Fibroblast of gingiva (primary cell): ENCODE measurements around the gene PYGL.
"Not testable (repeated sequence)": the region's sequence is repeated elsewhere in the genome, so short reads cannot be mapped to it uniquely, and the experiment has no call there.

ENCODE experiments used
- DNase-seq: peaks from one replicate; pipeline ENCODE4 v3.0.0-alpha.2; 2011; ENCODE audit warnings: low read depth

Gene PYGL

DNA sequence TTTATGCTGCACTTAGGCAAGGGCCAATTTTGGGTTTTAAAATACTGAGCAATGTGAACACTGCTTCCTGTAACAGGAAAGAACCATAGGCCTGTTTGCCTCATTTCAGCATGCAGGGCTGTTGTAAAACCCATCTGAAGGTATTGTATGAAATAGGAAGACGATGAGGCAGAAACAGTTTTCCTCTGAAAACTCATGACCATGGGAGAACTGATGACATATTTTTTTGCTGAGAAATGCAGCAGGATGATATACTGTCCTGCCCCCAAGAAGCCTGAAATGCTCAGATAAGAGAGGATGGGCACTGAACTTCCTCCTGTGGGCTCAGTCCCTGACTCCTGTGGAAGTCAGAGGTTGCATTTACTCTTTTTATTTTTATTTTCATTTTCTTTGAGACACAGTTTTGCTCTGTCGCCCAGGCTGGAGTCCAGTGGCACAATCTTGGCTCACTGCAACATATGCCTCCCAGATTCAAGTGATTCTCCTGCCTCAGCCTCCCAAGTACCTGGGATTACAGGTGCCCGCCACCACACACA, 17.4 kb downstream of the PYGL start:
- no peak for DNase-seq

DNA sequence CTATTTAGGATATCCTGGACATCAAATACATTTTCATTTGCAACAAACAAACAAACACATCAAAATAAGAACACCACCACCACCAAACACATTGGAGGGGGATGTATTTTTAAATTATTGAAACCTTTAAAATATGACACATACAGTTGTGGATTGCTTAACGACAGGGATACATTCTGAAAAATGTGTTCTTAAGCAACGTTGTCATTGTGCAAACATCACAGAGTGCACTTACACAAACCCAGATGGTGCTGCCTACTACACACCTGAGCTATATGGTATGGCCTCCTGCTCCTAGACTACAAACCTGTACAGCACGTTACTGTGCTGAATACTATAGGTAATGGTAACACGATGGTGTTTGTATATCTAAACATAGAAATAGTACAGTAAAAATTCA, 19.4 kb downstream of the PYGL start:
- DNase-seq: peak; percentile 14

DNA sequence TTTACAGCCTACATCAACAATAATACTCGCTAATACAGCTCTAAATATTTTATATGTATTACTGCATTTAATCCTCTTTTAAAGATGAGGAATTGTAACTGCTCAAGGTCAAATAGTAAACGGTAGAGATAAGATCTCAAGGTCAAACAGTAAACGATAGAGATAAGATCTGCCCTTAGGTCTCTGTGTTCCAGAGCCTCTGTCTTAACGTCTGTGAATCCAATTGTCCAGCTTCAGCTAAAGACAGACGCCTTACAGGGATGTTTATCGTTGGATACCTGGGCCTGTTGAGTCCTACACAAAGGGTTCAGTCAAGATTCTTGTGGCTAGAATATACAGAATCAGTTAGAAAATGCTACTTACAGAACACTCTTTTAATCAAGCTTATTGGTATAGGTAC, 20.0 kb downstream of the PYGL start:
- no peak for DNase-seq

DNA sequence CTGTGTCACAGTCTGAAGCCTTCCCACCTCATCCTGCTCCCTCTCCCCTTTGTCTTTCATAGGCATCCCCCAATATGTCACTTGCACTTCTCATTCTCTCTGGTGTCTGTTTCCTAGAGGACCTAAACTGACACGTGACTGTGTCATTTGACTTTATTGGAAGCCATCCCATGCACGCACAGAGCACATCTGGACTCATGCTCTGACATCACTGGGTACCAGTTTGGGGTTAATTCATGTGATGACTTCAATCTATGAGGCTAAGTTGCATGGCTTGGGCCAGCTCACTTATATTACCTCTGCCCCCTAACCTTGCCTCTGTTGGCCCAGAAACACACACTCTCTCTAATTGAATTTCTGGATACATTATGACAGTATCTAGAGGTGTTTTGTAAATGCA, 21.5 kb downstream of the PYGL start:
- no peak for DNase-seq

DNA sequence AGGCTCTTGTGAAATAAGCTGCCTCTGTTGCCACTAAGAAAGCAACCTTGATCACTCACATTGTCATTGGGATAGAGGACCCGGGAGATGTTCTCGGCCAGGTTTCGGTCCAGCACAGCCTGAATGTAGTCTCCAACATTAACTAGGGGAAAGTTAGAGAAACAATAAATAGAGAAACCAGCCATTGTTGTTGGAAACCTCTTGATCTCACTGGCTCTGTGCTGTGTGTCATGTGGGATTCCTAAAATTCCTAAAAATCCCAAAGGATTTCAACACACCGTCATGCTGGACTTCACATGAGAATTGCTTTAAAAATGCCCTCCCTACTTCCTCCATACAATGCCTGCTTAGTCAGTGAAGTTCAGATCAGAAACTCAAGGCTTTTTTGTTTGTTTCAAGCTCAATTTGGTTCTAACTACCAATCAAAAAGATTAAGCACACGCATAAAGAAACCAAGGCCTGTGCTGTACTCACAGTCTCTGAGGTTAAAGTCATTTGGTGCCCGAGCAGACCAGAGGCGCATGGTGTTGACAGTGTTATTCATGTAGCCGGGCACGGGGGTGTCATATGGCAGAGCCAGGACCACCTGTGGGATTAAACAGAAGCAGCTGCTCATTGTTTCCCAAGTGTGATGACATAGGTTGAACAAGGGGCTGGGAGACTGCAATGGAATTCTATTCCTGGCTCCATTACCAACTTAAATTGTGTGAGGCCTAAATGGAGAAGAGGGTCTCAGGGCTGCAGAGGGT, 23.6 kb downstream of the PYGL start:
- peak; percentile 87 for DNase-seq

DNA sequence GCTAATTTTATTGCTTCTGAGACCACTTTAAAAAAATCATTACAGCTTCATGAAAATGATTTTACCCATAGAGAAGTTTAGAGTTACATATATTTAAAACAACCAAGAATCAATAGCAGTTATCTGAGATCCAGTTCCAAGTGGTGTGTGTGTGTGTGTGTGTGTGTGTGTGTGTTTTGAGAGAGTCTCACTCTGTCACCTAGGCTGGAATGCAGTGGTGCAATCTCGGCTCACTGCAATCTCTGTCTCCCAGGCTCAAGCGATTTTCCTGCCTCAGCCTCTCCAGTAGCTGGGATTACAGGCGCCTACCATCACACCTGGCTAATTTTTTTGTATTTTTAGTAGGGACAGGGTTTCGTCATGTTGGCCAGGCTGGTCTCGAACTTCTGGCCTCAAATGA, 24.8 kb downstream of the PYGL start:
- peak; percentile 30 for DNase-seq

DNA sequence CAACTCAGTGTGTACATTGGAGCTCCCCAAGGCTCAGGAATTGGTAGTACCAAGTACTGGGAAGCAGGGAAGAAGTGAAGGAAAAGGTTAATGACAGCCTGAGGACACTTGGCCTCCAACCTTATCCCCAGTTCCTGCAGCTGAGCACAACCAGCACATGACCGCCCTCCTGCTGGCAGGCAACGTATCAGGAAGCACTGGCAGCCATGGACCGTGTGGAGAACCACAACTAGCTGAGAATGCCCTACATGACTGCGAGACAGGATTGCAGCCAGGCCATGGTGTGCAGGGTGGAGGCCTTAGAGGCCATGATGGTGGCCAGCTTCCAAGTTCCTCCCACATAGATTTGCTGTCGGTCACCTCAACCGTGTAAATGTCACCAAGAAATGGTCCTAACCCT, 26.8 kb downstream of the PYGL start:
- DNase-seq: no peak

DNA sequence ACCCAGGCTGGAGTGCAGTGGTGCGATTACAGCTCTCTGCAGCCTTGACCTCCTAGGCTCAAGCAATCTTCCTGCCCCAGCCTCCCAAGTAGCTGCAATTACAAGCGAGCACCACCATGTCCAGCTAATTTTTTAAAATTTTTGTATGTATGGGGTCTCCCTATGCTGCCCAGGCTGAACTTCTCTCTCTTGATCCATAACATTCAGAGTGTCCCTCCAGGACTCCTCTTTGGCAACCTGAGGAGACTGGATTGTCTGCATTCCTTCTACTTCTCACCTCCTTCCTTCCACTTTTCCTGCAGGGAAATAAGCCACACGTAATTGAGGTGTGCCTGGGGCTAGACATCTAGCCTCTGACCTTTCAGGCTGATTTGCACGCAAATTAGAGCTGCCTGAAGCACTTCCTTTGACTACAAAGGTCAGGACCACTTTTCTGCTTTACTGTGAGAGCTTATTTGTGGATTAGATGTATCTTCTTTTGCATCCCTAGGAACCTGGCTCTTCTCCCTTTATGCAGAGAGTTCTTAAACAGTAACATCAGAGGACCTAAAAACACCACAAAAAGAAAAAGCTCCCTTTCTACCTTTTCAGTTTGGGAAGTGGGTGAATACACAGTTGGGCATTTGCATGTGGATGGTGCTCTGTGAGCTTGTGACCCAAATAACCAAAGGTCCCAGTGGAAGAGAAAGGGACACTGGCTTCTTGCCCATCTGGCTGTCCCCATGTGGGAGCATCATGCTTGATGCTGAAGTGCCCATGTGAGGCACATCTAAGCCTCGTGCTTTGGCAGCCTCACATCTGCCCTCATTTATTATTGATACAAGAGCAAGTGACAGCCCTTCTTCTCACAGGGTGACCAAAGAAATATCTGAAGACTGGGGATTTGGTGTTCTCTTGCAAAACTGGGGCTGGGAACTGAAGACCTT, 33.5 kb downstream of the PYGL start:
- no peak for DNase-seq

DNA sequence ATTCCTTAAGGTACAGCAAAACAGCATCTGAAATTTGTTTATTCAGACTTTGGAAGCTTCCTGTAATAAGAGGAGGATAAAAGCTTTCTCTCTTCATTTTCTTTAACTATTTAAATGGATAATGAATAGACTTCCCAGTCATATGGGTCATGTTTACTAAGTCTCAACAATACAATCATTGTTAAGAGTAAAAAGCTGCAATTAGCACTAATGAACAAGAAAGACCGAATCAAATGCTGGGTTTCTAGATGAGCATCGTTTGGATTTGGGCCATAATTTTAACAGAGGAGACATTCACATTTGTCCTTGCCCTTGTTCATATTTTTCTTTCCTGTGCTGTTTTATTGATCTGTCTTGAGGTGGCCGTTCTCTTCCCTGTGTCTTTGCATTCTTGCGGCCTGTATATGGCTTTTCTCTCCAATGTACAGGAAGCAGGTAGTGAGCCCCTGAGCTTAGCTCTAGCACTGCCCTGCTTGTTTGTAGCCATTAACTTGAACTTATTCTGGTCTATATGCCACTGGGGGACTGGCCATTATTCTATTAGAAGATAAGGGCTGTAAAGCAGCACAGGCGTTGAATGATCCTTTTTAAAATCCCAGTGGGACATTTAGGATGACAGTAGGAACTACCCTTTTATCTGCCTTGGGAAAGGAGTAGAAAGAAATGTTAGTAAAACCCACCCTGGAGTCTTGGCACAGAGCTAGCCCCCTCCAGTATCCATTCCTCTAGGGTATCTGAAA, 37.8 kb downstream of the PYGL start:
- DNase-seq: no peak

DNA sequence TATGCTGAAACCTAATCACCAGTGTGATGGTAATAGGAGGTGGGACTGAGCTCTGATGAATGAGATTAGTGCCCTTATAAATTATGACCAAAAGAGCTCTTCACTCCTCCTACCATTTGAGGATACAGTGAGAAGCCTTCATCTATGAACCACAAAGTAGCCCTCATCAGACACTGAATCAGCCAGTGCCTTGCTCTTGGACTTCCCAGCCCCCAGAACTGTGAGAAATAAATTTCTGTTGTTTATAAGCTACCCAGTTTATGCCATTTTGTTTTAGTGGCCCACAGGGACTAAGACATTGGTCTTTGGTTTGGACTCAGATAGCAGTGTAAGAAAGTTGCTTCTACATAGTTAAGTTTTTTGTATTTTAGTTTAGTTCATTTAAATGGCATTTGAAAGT, 39.6 kb downstream of the PYGL start:
- no peak for DNase-seq

DNA sequence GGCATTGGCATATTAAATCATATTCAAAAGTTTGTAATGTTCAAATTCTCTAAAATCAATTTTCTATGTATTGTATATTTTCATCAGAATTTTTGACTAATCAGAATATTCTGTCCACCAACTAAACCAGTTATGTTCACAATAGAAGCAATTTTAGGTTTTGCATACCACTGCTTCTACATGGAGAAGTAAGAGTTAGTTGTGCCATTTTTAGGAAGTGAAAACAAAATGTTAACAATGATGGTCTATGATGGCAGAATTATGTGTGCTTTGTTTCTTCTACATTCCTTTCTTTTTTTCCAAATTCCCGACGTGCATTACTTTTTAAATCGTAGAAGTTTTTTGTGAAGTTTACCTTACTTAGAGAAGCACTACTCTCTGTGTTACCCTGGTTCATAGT, 42.9 kb downstream of the PYGL start:
- no peak for DNase-seq

DNA sequence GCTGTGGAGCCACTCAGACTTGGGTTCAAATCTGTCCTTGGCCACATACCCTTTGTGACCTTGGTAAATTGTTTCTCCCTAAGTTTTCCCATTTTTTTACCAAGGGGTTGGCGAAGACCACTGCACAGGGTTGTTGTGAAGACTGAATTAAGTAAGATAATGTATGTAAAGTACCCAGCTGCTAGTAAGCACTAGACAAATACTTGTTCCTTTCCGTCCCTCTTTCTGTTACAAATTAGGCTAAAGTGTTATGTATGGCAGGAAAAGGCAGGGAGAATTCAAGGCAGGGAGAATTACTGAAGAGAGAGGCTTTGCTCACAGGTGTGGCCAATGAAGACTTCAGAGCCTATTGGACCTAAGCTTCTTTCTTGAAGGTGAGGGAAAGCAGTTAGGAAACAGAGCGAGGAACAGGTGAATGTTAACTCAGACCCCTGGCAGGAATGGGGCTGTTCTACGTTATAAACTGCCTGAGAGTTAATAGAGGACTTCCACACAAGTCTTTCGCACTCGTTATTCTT, 46.6 kb downstream of the PYGL start:
- no peak for DNase-seq

DNA sequence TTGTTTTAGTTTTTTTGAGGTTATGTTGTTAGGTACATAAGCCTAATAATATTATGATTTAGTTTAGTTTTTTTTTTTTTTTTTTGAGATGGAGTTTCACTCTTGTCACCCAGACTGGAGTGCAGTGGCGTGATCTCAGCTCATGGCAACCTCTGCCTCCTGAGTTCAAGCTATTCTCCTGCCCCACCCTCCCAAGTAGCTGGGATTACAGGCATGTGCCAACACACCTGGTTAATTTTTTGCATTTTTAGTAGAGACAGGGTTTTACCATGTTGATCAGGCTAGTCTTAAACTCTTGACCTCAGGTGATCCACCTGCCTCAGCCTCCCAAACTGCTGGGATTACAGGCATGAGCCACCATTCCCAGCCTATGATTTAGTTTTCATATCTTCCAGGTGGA, 47.3 kb downstream of the PYGL start:
- DNase-seq: not testable (repeated sequence)

DNA sequence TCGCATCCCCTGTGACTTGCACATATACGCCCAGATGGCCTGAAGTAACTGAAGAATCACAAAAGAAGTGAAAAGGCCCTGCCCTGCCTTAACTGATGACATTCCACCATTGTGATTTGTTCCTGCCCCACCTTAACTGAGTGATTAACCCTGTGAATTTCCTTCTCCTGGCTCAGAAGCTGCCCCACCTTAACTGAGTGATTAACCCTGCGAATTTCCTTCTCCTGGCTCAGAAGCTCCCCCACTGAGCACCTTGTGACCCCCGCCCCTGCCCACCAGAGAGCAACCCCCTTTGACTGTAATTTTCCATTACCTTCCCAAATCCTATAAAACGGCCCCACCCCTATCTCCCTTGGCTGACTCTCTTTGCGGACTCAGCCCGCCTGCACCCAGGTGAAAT, 47.9 kb downstream of the PYGL start:
- DNase-seq: not testable (repeated sequence)

DNA sequence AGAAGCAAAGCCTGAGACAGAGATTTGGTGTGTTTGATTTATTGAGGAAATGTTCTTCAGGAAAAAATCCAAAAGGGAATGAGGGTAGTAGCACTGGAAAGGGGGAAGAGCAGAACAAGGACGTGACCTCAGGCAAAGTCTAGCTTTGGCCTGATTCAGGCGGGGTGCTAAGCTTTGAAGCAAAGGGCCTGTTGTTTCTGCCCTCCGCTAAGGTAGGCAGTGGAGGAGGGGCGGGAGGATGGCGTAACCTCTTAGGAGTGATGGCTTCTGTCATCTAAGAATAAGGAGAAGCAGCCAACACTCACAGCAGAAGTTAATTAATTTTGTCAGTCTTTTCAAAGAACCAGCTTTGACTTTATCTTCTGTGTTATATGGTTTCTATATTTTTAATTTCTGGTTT, 52.0 kb downstream of the PYGL start:
- DNase-seq: no peak

DNA sequence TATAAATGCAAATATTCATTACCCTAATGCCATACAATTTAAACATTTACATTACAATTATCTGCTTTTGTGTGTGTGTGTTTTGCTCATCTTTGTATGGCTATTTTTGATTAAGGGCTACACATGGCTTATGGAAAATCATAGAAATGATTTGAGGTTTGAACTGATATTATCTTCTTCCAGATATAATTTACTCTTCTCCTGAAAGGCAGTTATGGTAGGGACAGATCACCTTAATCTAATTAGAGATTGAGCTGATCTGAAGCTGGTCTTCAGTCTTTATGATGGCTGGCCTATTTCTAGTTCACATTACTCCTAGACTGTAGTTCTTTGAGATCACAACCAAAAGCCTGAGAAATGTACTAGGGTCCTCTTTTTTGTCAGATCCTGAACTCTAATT, 56.8 kb downstream of the PYGL start:
- no peak for DNase-seq

DNA sequence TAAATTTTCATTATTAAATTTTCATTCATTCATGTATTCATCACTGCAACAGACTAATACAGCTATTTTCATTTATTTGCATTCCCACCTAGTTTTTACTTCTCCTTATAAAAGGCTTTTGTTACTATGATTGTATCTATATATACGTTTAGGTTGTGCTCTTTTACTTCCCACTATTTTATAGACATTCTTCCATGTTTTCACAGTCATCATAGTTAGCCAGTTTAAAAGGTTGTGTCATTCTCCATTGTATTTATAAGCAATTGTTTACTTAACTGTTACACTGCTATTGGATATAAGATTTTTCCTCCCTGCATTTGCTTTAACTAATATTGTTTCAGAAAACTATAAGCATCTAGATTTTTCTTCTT, 60.5 kb downstream of the PYGL start:
- DNase-seq: no peak

DNA sequence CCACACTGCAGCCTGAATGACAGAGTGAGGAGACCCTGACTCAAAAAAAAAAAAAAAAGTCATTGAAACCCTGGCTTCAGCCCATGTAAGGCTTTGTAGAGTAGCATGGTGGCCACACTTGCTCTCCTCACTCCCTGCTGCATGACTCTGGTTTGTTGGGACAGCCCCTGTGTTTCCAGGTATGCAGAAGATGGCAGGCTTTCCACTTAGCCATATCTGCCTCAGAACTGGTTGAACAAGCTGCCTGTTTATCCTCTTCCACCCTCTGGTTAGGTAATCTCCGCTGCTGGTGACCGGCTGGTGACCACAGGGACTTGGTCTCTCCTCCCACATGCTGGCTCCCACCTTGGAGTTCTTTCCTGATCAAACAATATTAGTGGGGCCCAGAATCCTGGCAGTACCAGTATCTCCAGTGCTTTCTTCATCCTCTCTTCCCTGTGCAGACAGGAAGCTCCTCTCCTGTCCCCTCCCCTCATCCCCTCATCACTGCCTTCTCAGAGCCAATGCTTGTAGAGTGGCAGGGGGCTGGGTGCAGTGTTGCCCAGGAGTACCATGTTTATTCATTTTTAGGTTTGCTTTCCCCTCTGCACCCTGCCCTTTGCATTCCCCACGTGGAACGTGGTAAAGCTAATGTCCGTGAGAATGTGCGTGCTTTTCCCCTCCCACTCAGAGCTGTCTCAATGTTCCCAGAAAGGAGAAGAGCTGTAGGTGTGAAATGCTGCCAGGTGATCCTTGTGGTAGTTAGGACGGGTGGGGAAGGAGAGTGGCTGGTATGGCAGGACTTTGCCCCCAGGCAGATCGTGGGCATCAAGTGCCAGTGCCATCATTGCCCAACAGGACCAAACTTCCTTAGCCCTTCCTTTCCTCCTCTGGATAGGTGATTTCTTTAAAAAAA, 61.1 kb downstream of the PYGL start:
- DNase-seq: no peak

DNA sequence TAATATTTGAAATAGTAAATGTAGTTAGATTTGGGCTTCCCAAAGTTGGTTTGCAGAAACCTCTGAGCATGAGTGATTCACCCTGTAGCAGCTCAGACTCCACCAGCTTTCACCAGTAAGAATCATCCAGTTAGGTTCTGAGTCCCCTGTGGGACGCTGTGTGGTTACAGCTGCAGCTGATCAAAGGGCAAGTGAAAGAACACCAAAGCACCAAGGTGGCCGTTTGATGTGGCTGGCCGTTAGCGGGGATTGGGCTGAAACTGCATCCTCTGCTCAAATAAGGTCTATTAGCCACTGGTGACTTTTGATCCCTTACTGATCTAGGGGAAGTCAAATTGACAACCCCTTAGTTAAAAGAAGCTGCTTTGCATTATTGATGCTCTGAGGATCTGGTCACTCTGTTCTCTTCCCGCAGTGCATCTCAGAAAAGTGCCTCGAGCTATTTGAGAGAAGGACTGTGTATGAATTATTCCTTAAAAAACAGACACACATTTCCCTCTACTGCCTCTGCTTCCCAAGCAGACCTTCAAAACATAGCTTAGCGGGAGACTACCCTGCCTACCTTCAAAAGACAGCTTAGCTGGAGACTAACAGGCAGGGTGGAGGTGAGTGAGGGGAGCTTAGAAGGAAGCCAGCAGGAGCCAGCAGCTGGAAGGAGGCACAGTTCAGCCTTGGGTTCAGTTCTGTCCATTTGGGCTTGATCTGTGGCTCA, 68.8 kb downstream of the PYGL start:
- no peak for DNase-seq

DNA sequence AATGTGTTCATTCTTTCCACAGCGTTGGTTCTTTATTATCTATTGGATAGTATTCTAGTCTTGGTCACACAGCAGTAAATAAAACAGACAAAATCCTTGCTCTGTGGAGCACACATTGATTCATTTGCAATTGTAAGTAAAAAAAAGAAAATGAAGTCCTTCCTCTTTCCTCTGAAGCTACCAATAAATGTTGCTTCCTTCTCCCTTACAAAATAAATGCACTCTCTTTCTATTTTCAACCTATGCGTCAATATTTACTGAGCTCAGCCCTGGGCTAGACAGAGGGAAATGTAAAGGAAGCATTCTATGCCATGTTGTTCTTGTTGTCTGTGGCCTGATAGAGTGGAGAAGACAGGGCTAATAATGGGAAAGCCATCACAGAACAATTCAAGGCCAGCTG, 69.5 kb downstream of the PYGL start:
- no peak for DNase-seq
